ENCODE results near the gene MARCHF10. TPM values are rescaled to one million over a fixed set of nuclear protein-coding genes. Genes with fewer than 3 reads are reported as not detected.

MARCHF10 gene
- total RNA-seq, 1 experiment from 2014 or later = not detected

DNA sequence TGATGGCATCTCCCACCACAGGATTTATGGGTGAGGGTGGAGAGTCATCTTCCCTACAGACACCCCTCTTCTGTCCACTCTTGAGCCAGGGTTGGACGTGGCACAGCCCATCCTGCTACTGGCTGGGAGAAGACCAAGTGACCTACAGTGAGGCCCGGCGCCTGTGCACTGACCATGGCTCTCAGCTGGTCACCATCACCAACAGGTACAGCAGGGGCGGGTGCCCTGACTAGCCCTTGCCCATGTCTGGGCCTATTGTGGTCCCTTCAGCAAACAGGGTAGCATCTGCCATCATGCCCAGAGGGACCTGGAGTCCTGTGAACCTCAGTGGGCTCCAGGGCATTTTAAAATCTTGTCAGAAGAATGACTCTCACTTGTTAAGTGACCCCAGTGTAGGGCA, 132.4 kb downstream of the MARCHF10 start:
- no peaks in the 10 kb centered on the region for H3K4me1 ChIP-seq (ENCODE audit: insufficient read depth, low read length, poor library complexity, severe bottlenecking)
- no peaks in the 10 kb centered on the region for H3K9me3 ChIP-seq (ENCODE audit: low read depth, low read length, poor library complexity, severe bottlenecking)
- no peak for TF ChIP-seq CTCF (conservative IDR thresholded peaks at IDR 0.05; ENCODE audit: low read depth, low read length)
- TF ChIP-seq EZH2 (IDR thresholded peaks at IDR 0.05; ENCODE audit: borderline replicate concordance, low read depth, low read length, poor library complexity, severe bottlenecking) = no peak
- BruUV-seq (replicated peaks) = no TSS peak
- intact Hi-C loops (cut with micrococcal nuclease; ENCODE audit: unreplicated experiment) = no loop called here
- no peak overlapping the region for H3K4me3 ChIP-seq (ENCODE audit: low read depth, low read length, poor library complexity, severe bottlenecking)
- H3K36me3 ChIP-seq (ENCODE audit: insufficient read depth, low read length, poor library complexity, severe bottlenecking) = no peaks in the 10 kb centered on the region
- DNase-seq (ENCODE audit: low spot score) = no peak
- H3K27ac ChIP-seq (ENCODE audit: low read depth, low read length, poor library complexity, severe bottlenecking) = no peak overlapping the region
- no peaks in the 10 kb centered on the region for H3K27me3 ChIP-seq (replicated peaks; ENCODE audit: insufficient read depth, low read depth, low read length, poor library complexity)
- ChIA-PET POLR2A (ENCODE audit: low non-redundant PET) (no interaction called here), CTCF (no interaction called here)

DNA sequence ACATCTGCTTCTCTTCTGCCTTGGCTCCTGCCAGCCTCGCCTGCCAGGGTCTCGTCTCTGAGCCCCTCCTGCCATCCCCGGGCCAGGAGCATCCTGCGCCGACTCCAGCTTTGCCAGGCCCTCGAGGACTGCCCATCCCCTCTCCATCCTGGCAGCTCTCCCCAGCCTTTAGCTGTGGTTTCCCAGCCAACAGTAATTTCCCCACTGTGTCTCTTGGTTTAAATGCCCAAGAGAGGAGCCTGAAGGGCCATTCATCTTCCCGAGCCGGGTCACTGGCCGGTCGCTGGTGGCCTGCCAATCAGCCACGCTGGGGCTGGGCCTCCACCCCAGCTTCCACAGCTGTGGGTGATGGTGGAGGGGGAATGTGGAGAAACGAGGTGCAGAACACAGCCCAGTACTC, 132.9 kb downstream of the MARCHF10 start:
- BruUV-seq (replicated peaks) = no TSS peak
- TF ChIP-seq EZH2 (IDR thresholded peaks at IDR 0.05; ENCODE audit: borderline replicate concordance, low read depth, low read length, poor library complexity, severe bottlenecking) (no peak), CTCF (conservative IDR thresholded peaks at IDR 0.05; ENCODE audit: low read depth, low read length) (no peak)

DNA sequence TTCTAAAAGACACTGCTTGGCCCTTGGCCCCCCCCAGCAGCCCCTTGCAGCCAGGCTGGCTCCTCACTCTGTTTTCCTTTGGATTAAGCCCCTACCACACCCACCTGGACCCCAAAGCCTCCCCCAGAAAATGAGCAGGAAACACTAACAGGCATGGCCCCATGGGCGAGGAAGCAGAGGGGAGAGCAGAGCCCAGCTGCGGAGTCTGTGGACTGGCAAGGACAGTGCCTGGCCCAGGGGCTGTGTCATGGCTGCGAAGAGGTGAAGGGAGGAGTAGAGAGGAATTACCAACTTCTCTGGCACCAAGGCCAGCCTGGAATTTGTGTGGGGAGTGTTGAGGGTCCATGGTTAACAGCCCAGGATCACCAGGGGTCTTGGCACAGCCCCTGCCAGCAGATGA, 133.3 kb downstream of the MARCHF10 start:
- H3K27ac ChIP-seq (ENCODE audit: low read depth, low read length, poor library complexity, severe bottlenecking) = no peak overlapping the region
- H3K36me3 ChIP-seq (ENCODE audit: insufficient read depth, low read length, poor library complexity, severe bottlenecking) = no peaks in the 10 kb centered on the region
- no peak for TF ChIP-seq EZH2 (IDR thresholded peaks at IDR 0.05; ENCODE audit: borderline replicate concordance, low read depth, low read length, poor library complexity, severe bottlenecking)
- TF ChIP-seq CTCF (conservative IDR thresholded peaks at IDR 0.05; ENCODE audit: low read depth, low read length) = no peak
- BruUV-seq (replicated peaks) = no TSS peak
- POLR2A ChIA-PET (ENCODE audit: low non-redundant PET) = no interaction called here
- H3K4me1 ChIP-seq (ENCODE audit: insufficient read depth, low read length, poor library complexity, severe bottlenecking) = no peaks in the 10 kb centered on the region
- CTCF ChIA-PET = no interaction called here
- intact Hi-C loops (cut with micrococcal nuclease; ENCODE audit: unreplicated experiment) = no loop called here
- no peaks in the 10 kb centered on the region for H3K27me3 ChIP-seq (replicated peaks; ENCODE audit: insufficient read depth, low read depth, low read length, poor library complexity)
- no peak overlapping the region for H3K4me3 ChIP-seq (ENCODE audit: low read depth, low read length, poor library complexity, severe bottlenecking)
- H3K9me3 ChIP-seq (ENCODE audit: low read depth, low read length, poor library complexity, severe bottlenecking) = no peaks in the 10 kb centered on the region
- DNase-seq (ENCODE audit: low spot score) = no peak

More for the DNA sequence above, 132.9 kb downstream of the MARCHF10 start:
- intact Hi-C loops (cut with micrococcal nuclease; ENCODE audit: unreplicated experiment) = no loop called here
- Histone ChIP-seq H3K27me3 (replicated peaks; ENCODE audit: insufficient read depth, low read depth, low read length, poor library complexity) (no peaks in the 10 kb centered on the region), H3K4me1 (ENCODE audit: insufficient read depth, low read length, poor library complexity, severe bottlenecking) (no peaks in the 10 kb centered on the region), H3K36me3 (ENCODE audit: insufficient read depth, low read length, poor library complexity, severe bottlenecking) (no peaks in the 10 kb centered on the region), H3K27ac (ENCODE audit: low read depth, low read length, poor library complexity, severe bottlenecking) (no peak overlapping the region), H3K9me3 (ENCODE audit: low read depth, low read length, poor library complexity, severe bottlenecking) (no peaks in the 10 kb centered on the region), H3K4me3 (ENCODE audit: low read depth, low read length, poor library complexity, severe bottlenecking) (no peak overlapping the region)
- CTCF ChIA-PET = no interaction called here
- POLR2A ChIA-PET (ENCODE audit: low non-redundant PET) = no interaction called here
- no peak for DNase-seq (ENCODE audit: low spot score)
